B cell (primary cell): ENCODE results near the gene STAG1.

Experiments used
- CTCF ChIP-seq: fragments of 200-600 bp; IDR thresholded peaks from one replicate; pipeline ENCODE4 v1.8.0; 2022; ENCODE audit warnings: antibody characterized with exemption, mild to moderate bottlenecking
- EZH2 ChIP-seq: IDR thresholded peaks from 2 replicates; pipeline ENCODE4 v1.6.1; 2012; ENCODE audit warnings: borderline replicate concordance, low read depth, mild to moderate bottlenecking, moderate library complexity, low read length; ENCODE audit not compliant: insufficient read depth, poor library complexity, severe bottlenecking

GRCh38 chr3:136696797-136697196 lies 55.4 kb downstream of the STAG1 start:
- TF ChIP-seq CTCF (no peak), EZH2 (no peak)
